AG04450 (cell line): ENCODE results near the gene PKNOX2. TPM values are rescaled to one million over a fixed set of nuclear protein-coding genes. Genes with fewer than 3 reads are reported as not detected.

Source experiments
- CTCF ChIA-PET: fragments of 300-600, 350-600 bp; formaldehyde crosslinking; extraction: SDS; loops from one replicate; lab custom pipeline; 2022; ENCODE audit warnings: antibody characterized with exemption, inconsistent platforms; lab: Charles Lee
- POLR2A ChIA-PET: fragments of 350-600 bp; formaldehyde crosslinking; extraction: SDS; loops from one replicate; lab custom pipeline; 2021; ENCODE audit warnings: antibody characterized with exemption, inconsistent platforms; lab: Yijun Ruan, JAX
- DNase-seq: peaks from one replicate; pipeline ENCODE4 v3.0.0-alpha.2; 2011; ENCODE audit warnings: low read depth, low spot score
- H3K27ac ChIP-seq: one replicate; pipeline ENCODE4 v1.5.1; 2012; ENCODE audit warnings: low read depth, low read length, control low read depth
- H3K27me3 ChIP-seq: one replicate; pipeline ENCODE4 v1.6.0; 2012; ENCODE audit warnings: low read length; ENCODE audit not compliant: control insufficient read depth, insufficient read depth
- H3K4me3 ChIP-seq: 2 replicates; pipeline ENCODE4 v1.5.1; 2011; ENCODE audit warnings: mild to moderate bottlenecking, low read depth, low read length, control low read depth
- H3K9me3 ChIP-seq: 2 replicates; pipeline ENCODE4 v1.5.1; 2012; ENCODE audit warnings: low read length; ENCODE audit not compliant: control insufficient read depth, insufficient read depth
- polyA plus RNA-seq: library from polyadenylated mRNA; depleted of rRNA; stranded (reverse); fragments of >200 nt; gene quantifications from 2 replicates; pipeline ENCODE4 v1.2.3, GENCODE V29; 2011
- TF ChIP-seq, protein P1 (sequence below): IDR thresholded peaks from 2 replicates; pipeline ENCODE4 v1.5.1; 2011; ENCODE audit warnings: low read depth, low read length, control low read depth, inconsistent platforms

The PKNOX2 gene
- polyA plus RNA-seq, 1 experiment: 3.0 TPM

DNA sequence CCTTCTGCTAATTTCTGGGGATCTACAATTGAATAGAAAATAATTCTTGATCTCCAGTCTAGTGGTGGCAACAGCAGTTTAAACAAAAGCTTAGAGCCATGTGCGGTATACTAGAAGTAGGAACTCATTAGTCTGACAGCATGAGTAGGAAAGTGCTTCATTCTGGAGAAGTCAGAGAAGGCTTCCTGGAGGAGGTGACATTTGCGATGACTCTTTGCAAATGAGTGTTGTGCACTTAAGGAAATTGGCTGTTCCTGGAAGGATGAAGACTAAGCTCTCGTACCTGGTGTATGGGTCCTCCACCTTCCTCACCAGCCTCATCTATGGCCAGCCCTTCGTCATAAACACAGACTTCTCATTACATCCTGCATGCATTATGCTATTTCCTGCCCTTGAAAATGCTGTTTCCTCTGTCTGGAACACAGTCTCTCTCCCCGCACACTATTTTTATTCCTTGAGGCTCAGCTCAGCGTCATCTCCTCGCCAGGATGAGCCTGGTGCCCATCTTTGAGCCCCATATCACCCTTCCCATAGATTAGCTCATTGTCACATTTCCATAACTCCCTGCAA lies 132.9 kb downstream of the PKNOX2 start:
- no peak overlapping the region for H3K27ac ChIP-seq
- POLR2A ChIA-PET: no interaction called here
- TF ChIP-seq, protein P1, sequence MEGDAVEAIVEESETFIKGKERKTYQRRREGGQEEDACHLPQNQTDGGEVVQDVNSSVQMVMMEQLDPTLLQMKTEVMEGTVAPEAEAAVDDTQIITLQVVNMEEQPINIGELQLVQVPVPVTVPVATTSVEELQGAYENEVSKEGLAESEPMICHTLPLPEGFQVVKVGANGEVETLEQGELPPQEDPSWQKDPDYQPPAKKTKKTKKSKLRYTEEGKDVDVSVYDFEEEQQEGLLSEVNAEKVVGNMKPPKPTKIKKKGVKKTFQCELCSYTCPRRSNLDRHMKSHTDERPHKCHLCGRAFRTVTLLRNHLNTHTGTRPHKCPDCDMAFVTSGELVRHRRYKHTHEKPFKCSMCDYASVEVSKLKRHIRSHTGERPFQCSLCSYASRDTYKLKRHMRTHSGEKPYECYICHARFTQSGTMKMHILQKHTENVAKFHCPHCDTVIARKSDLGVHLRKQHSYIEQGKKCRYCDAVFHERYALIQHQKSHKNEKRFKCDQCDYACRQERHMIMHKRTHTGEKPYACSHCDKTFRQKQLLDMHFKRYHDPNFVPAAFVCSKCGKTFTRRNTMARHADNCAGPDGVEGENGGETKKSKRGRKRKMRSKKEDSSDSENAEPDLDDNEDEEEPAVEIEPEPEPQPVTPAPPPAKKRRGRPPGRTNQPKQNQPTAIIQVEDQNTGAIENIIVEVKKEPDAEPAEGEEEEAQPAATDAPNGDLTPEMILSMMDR: no peak
- CTCF ChIA-PET: no interaction called here
- no peak overlapping the region for H3K4me3 ChIP-seq
- H3K9me3 ChIP-seq: no peaks in the 10 kb centered on the region
- H3K27me3 ChIP-seq: peaks cover 8% of the 10 kb centered on the region
- DNase-seq: no peak

DNA sequence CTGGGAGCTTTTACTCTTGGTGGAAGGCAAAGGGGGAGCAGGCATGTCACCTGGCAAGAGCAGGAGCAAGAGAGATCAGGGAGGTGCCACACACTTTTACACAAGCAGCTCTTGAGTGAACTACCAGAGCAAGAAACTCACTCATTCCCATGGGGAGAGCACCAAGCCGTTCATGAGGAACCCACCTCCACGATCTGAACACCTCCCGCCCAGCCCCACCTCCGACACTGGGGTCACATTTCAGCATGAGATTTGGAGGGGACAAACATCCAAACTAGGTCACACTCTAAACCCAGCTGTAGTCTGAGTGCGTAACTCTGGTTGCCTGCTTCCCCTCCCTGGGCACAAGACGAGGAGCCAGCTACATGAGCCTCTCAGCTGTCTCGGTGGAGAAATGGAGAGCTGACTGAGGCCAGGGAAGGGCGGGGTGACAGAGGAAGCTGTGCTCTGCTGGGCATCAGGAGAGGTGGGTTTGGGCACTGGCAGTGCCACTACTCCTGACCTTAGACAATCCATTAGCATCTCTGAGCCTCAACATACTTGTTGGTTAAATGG lies 134.6 kb downstream of the PKNOX2 start:
- no peak overlapping the region for H3K27ac ChIP-seq
- TF ChIP-seq, protein P1: no peak
- CTCF ChIA-PET: interaction anchor here (0.7 kb wide), 1 partner anchor 47 kb away, joined by 4 read pairs; no protein-coding TSS in a partner anchor
- POLR2A ChIA-PET: no interaction called here
- H3K9me3 ChIP-seq: no peaks in the 10 kb centered on the region
- peaks cover 8% of the 10 kb centered on the region for H3K27me3 ChIP-seq
- no peak overlapping the region for H3K4me3 ChIP-seq
- no peak for DNase-seq

DNA sequence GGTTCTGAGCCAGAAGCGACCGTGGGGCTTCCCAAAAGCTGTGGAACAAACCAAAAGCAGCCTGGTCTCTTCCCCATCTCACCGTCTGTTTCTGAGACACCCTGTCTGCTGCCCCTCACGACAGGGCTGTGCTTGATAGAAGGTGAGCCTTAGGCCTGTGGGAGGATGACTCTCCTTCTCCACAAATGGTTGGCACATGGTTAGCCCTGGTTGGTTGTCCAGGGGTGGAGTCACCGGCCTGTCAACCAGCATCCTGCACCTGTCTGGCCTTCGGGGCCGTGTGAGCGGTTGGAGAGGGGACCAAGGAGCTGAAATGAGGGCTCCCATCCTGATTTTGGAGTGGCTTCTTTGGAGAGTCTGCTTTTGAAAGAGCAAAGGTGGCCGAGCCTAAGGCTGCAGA lies 135.3 kb downstream of the PKNOX2 start:
- no peak overlapping the region for H3K4me3 ChIP-seq
- TF ChIP-seq, protein P1: no peak
- ChIA-PET CTCF (interaction anchor here (0.9 to 1.5 kb wide), 2 partner anchors 49 to 135 kb away, joined by 3 read pairs; partner anchors contain the start of gene PKNOX2), POLR2A (interaction anchor here (1.8 kb wide), 1 partner anchor 36 kb away, joined by 4 read pairs; no protein-coding TSS in a partner anchor)
- H3K27ac ChIP-seq: no peak overlapping the region
- H3K27me3 ChIP-seq: peaks cover 9% of the 10 kb centered on the region
- no peak for DNase-seq
- H3K9me3 ChIP-seq: no peaks in the 10 kb centered on the region

DNA sequence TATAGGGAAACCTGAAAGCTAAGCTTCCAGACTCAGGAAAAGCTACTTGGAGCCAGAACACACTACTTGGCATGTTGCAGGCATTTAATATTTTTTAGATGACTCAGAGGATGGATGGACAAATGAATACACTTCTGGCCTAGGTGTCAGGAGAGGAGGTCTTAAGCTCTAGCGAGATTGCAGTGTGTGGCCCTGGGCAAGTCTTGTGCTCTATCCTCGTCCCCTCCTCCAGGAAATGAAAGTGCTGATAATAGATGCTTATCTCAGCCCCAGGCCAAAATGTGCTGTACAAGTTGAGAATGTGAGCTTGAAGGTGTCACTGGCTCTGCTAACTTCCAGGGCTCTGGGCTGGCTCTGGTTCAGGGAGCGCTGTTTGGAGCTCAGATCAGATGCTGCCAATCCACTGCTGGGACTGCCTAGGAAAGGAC lies 136.3 kb downstream of the PKNOX2 start:
- TF ChIP-seq, protein P1: no peak
- H3K27ac ChIP-seq: no peak overlapping the region
- ChIA-PET CTCF (interaction anchor here (0.7 to 1.5 kb wide), 3 partner anchors 45 to 137 kb away, joined by 3 read pairs; no protein-coding TSS in a partner anchor), POLR2A (interaction anchor here (1.0 to 1.8 kb wide), 2 partner anchors 16 to 37 kb away, joined by 3 to 4 read pairs; no protein-coding TSS in a partner anchor)
- H3K4me3 ChIP-seq: no peak overlapping the region
- H3K9me3 ChIP-seq: no peaks in the 10 kb centered on the region
- H3K27me3 ChIP-seq: peaks cover 12% of the 10 kb centered on the region
- DNase-seq: peak; percentile 38

DNA sequence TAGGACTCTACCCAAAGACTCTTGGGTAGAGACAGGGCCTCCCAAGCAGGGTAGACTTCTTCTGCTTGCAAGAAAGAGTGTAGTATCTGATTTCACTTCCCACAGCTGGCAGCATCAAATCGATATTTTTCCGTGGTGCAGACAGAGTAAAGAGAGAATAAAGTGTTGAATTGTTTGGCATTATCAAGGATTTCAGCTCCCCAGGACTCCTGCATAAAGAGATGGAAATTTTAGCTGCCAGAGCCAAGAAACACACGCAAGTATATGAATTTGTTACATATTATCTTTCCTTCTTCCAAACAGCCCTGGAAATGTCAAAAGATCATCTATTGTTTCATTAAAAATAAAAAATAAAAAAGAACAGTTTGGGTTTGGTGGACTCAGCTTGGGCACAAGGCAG lies 136.8 kb downstream of the PKNOX2 start:
- H3K4me3 ChIP-seq: no peak overlapping the region
- H3K9me3 ChIP-seq: no peaks in the 10 kb centered on the region
- TF ChIP-seq, protein P1: no peak
- no peak overlapping the region for H3K27ac ChIP-seq
- CTCF ChIA-PET: interaction anchor here (0.7 to 1.0 kb wide), 2 partner anchors 45 to 138 kb away, joined by 3 read pairs; no protein-coding TSS in a partner anchor
- DNase-seq: no peak
- POLR2A ChIA-PET: interaction anchor here (1.0 to 1.8 kb wide), 2 partner anchors 16 to 38 kb away, joined by 3 to 4 read pairs; no protein-coding TSS in a partner anchor
- H3K27me3 ChIP-seq: peaks cover 12% of the 10 kb centered on the region
